HK-2 (cell line): ENCODE results near the gene WTAP.

Experiments
- DNase-seq: peaks from one replicate; pipeline ENCODE4 v3.0.0-alpha.2; 2018; ENCODE audit not compliant: unreplicated experiment

WTAP gene

DNA sequence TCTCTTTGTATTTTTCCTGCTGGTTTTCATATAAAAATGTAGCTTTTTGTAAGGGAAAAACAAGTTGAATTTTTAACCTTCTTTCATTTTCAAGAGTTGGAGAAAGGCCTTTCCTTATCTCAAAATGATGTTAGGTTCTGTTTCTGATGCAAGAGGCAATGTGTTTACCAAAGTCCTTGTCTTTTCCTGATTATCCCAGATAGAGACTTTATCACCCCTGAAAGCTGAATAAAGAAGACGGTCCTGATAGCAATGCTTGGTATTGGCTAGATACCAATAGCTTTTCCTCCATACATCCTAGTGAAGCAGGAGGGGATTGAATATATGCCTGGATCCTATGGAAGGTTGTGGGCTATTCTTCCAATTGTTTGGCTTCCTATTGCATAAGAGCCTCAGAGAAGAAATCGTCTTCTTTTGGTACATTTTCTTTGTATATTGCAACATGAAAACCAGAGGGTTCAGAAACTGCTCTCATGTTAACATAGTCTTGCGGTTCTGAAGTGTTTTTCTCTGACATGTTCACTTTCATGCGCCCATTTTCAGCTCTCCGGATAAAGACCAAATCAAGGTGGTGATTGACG is 78.2 kb downstream of the WTAP start:
- DNase-seq = no peak
